Measurements from ENCODE around the gene NTMT1.

The NTMT1 gene

DNA sequence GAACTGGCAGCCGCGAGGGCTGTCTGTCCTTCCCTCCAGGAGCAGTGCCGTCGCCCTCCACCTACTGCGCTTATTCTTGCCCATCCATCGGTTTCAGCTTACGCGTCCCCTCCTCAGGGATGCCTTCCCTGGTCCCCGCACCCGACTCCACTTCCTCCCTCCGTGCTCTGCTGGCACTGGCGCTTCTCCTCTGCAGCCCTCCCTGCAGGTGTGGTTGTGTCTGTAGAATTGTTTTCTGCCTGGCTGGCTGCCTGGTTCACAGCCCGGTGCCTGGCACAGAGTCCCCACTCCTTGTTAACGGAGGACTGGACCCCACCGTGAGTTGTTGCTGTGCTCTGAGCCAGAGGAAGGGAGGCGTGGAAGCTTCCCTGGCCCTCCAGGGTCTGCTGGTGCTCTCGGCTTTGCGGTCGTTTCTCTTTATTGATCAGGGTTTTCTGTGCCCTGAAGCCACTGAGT is 5.7 kb downstream of the NTMT1 start:
- TF ChIP-seq, protein P1, sequence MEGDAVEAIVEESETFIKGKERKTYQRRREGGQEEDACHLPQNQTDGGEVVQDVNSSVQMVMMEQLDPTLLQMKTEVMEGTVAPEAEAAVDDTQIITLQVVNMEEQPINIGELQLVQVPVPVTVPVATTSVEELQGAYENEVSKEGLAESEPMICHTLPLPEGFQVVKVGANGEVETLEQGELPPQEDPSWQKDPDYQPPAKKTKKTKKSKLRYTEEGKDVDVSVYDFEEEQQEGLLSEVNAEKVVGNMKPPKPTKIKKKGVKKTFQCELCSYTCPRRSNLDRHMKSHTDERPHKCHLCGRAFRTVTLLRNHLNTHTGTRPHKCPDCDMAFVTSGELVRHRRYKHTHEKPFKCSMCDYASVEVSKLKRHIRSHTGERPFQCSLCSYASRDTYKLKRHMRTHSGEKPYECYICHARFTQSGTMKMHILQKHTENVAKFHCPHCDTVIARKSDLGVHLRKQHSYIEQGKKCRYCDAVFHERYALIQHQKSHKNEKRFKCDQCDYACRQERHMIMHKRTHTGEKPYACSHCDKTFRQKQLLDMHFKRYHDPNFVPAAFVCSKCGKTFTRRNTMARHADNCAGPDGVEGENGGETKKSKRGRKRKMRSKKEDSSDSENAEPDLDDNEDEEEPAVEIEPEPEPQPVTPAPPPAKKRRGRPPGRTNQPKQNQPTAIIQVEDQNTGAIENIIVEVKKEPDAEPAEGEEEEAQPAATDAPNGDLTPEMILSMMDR (IDR thresholded peaks at IDR 0.05) = no peak

DNA sequence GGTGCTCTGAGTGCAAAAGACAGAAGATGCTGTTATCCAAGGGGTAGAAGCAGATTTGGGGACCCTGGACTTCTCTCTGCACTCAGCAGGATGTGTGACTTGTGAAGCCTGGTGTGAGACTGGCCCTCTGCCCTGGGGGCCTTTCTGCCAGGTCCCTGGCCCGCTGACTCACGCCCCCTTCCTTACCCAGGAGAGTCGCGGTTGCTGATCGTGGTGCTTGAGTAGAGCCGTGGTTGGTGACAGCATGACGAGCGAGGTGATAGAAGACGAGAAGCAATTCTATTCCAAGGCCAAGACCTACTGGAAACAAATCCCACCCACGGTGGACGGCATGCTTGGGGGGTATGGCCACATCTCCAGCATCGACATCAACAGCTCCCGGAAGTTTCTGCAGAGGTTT is 6.5 kb downstream of the NTMT1 start:
- TF ChIP-seq, protein P1 (IDR thresholded peaks at IDR 0.05) = no peak

DNA sequence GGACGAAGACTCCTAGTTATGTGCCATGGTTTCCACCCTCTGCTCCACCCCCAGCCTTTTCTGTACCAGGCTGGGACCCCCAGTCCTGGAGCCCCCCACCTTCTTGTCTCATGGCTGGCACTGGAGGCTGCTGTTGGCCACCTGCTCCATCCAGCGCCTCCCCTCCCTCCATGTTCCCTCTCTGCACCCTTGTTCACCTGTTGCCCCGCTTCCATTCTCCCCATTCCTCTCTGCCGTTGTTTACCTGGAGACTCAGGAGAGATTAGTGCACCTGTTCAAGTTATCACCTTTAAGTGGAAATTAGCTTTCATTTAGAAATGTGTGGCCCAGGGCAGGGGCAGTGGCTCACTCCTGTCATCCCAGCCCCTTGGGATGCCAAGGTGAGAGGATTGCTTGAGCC is 7.2 kb downstream of the NTMT1 start:
- TF ChIP-seq, protein P1 (IDR thresholded peaks at IDR 0.05) = no peak

DNA sequence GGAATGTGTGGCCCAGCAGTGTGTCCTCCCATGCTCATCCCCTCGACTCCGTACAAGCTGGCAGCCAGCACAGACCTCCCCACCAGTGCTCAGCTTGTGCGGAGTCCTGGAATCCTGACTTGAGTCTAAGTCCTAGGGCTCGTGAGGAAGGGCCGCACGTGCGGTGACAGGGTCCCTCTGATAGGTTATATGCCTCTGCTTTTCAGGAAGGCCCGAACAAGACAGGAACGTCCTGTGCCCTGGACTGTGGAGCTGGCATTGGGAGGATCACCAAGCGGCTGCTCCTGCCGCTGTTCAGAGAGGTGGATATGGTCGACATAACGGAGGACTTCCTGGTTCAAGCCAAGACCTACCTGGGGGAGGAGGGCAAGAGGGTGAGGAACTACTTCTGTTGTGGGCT is 7.9 kb downstream of the NTMT1 start:
- TF ChIP-seq, protein P1 (IDR thresholded peaks at IDR 0.05) = no peak

DNA sequence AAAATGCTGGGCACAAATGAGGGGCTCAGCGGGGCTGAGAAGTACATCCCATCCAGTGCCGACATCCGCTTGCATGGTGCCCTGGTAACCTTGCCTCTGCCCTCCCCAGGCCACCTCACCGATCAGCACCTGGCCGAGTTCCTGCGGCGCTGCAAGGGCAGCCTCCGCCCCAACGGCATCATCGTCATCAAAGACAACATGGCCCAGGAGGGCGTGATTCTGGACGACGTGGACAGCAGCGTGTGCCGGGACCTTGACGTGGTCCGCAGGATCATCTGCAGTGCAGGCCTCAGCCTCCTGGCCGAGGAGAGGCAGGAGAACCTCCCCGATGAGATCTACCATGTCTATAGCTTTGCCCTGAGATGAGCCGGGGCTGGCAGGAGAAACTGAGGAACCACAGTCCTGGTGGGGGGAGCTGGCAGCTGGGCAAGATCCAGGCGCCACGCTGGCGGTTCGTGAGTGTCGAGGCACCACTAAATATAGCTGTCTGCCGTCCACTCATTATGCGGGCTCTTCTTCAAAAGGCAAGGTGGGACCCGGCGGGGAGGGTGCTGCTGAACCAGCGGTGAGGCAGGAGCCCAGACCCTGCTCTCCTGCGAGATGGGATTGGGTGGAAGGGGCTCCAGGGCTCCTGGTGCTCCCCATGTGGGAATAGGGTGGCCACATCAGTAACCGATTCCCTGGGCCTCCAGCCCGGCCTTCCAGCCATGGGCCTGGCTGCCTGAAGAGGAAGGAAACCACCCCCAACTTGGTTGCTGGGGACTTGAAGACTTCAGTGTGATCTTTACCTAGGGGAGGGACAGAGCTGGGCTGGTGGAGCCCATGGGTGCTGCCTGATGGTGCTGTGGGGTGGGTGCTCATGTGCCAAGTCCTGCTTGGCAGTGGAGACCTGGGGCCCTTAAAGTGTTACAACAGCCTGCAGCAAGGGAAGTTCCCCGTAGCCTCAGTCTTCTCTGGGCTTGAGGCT is 9.4 kb downstream of the NTMT1 start:
- TF ChIP-seq, protein P1 (IDR thresholded peaks at IDR 0.05) = no peak

DNA sequence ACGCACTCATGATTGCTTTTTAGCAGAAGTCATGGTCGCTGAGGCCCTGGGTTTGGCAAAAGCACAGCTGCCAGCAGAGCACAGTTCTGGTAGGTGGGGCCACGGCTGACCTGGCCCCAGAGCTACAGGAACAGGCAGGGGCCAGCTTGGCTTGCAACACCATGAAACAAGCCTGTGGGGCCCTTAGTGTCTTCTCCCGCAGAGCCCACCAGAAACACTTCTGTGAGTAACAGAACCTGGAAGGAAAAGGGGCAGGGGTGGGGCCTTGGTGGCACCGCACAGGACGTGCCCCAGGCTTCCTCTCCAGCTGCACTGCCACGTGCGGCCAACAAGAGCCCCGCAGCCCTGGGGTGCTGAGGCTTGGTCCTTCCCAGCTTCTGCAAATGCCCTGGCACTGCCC is 11.1 kb downstream of the NTMT1 start:
- TF ChIP-seq, protein P1 (IDR thresholded peaks at IDR 0.05) = no peak

DNA sequence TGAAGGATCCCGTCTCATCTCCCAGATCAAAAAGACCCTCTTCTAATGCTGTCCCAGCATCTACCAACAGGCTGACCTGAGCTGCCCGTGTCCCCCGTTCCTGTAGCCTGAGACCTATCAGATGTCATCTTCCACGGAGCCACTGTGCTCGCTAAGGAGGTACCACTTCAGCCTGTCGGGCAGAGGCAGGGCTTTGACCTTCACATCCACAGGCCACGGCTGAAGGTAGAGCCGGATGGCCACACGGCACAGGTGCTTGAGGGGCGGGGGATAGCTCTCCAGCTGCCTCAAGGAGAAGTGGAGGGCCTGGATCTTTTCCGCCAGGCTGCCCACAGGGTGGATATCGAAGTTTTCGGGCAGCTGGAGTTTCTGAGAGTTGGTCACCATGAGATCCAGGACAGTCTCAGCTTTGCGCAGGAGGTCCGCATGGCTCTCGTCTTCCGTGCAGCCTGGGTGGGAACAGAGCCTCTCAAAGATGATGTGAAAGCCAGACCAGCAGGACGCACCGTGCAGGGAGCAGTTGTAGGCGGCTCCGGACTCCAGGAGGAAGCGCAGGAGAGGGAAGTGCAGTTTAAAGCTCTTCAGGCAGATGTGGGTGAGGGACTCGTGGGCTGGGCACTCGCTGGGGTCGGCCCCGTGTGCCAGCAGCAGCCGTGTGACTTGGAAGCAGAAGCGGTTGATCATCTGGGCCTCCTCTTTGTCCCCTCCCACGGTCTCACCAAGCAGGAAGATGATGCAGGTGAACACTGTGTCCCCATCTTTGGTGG is 11.9 kb downstream of the NTMT1 start:
- TF ChIP-seq, protein P1 (IDR thresholded peaks at IDR 0.05) = no peak

Measured in LNCAP (cell line).